Esophagus squamous epithelium (tissue), 4 donors: Measurements from ENCODE around the gene HECW1.

Source experiments
- CTCF ChIP-seq, 6 experiments: fragments of 450-650 bp in 4 of 6; fragments of 200-600 bp in 2 of 6; sonication (generic) in 2 of 6; IDR thresholded peaks; one replicate each; pipeline ENCODE4 v1.5.1; 2016 to 2019; ENCODE audit warnings: antibody characterized with exemption in 6 of 6, mild to moderate bottlenecking in 4 of 6, moderate library complexity in 4 of 6
- POLR2A ChIP-seq, 4 donors: fragments of 450-650 bp; IDR thresholded peaks; one replicate each; pipeline ENCODE4 v1.6.1; 2017; ENCODE audit warnings: antibody characterized with exemption in 4 of 4, mild to moderate bottlenecking in 4 of 4, moderate library complexity in 3 of 4

DNA sequence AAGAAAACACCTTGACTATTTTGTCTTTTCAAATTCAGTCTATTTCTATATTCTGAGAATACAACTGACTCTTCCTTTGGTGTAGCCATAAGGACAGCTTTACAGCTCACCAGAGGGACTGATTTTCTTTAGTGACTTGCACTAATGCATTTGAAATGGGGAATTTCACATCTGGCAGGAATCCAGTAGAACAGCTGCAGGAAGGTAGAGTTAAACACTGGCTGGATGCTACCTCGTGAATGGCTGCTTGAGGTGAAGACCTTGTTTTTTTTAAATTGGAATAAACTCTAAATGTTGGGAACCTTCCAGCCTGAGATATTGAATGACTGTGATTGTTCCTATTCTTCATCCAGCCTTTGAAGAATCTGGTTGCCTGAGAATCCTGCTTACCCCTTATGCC, 330.9 kb downstream of the HECW1 start:
- TF ChIP-seq CTCF (IDR thresholded peaks at IDR 0.05) = no peak
- no peak for TF ChIP-seq POLR2A (IDR thresholded peaks at IDR 0.05)
